Measurements from ENCODE around the gene MTG1. TPM values are rescaled to one million over a fixed set of nuclear protein-coding genes. Genes with fewer than 3 reads are reported as not detected.

Gene MTG1
- total RNA-seq, 5 donors from 2014 or later (not counting 1 experiment from before 2014, with no cell fraction given): 46.7 to 79.3 (median 69.4) TPM

- peaks cover 3% of the 10 kb centered on the region for H3K36me3 Mint-ChIP-seq
- no peaks in the 10 kb centered on the region for H3K9me3 Mint-ChIP-seq
- H3K4me1 Mint-ChIP-seq: no peaks in the 10 kb centered on the region
- H3K36me3 ChIP-seq (ENCODE audit: control insufficient read depth in 2 of 2, extremely low read depth in 1 of 2, insufficient read depth in 1 of 2, low read length in 1 of 2): no peaks in the 10 kb centered on the region
- POLR2A ChIA-PET: no interaction called here
- ATAC-seq (replicated peaks in 1 of 4) (peak in 1 of 4 experiments; percentile 16), DNase-seq (no peak)
- 82% methylated on average over 78 of the region's 81 CpGs for WGBS (ENCODE audit: insufficient coverage)
- H3K9me3 ChIP-seq: no peaks in the 10 kb centered on the region
- CTCF ChIA-PET: no interaction called here
- no peak overlapping the region for H3K4me3 ChIP-seq (ENCODE audit: control insufficient read depth in 1 of 2, extremely low read depth in 1 of 2, low read length in 1 of 2)
- no peak overlapping the region for H3K4me3 Mint-ChIP-seq
- H3K27ac ChIP-seq (ENCODE audit: low read length): no peak overlapping the region
- no peaks in the 10 kb centered on the region for H3K4me1 ChIP-seq (ENCODE audit: control insufficient read depth in 1 of 2, extremely low read depth in 1 of 2, insufficient read depth in 2 of 2, low read length in 2 of 2)
- H3K27me3 Mint-ChIP-seq: no peaks in the 10 kb centered on the region
- H3K27ac Mint-ChIP-seq: no peak overlapping the region
- peaks cover 0 to under 1% of the 10 kb centered on the region in 2 experiments for H3K27me3 ChIP-seq (replicated peaks in 1 of 2; ENCODE audit: control insufficient read depth in 2 of 2, extremely low read depth in 1 of 2, insufficient read depth in 2 of 2, low read length in 1 of 2)
Observed at GRCh38 chr10:133459454-133460207, 65.7 kb downstream of the MTG1 start.

DNA sequence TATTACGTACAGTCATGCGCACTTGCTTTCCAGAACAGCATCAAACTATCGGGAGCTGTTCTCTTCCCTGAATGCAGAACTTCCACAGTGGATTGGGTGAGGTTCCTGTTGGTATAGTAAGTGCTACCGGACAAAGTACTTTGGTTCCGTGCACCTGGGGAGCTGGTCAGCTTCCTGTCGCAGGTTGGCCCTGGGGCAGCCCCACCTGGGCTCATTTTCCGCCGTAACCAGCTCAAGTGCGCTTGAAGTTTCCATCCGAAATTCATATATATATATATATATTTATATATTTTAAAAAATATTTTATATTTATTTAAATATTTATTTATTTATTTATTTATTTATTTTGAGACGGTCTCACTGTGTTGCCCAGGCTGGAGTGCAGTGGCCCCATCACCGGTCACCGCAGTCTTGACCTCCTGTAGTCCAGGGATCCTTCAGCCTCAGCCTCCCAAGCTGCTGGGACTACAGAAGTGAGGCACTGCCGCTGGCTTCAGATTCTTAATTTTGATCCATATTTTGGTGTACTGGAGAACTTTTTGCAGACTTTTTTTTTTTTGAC, 66.3 kb downstream of the MTG1 start:
- Histone ChIP-seq H3K4me3 (ENCODE audit: control insufficient read depth in 1 of 2, extremely low read depth in 1 of 2, low read length in 1 of 2) (no peak overlapping the region), H3K36me3 (ENCODE audit: control insufficient read depth in 2 of 2, extremely low read depth in 1 of 2, insufficient read depth in 1 of 2, low read length in 1 of 2) (no peaks in the 10 kb centered on the region), H3K27ac (ENCODE audit: low read length) (no peak overlapping the region), H3K27me3 (replicated peaks in 1 of 2; ENCODE audit: control insufficient read depth in 2 of 2, extremely low read depth in 1 of 2, insufficient read depth in 2 of 2, low read length in 1 of 2) (peaks cover 0 to 4% of the 10 kb centered on the region in 2 experiments), H3K4me1 (ENCODE audit: control insufficient read depth in 1 of 2, extremely low read depth in 1 of 2, insufficient read depth in 2 of 2, low read length in 2 of 2) (no peaks in the 10 kb centered on the region), H3K9me3 (no peaks in the 10 kb centered on the region)
- CTCF ChIA-PET: no interaction called here
- DNase-seq: no peak
- no peaks in the 10 kb centered on the region for H3K9me3 Mint-ChIP-seq
- 100% methylated on average over 5 of the region's 14 CpGs for WGBS (ENCODE audit: insufficient coverage)
- POLR2A ChIA-PET: no interaction called here
- peaks cover 3% of the 10 kb centered on the region for H3K36me3 Mint-ChIP-seq
- no peak overlapping the region for H3K27ac Mint-ChIP-seq
- H3K4me1 Mint-ChIP-seq: no peaks in the 10 kb centered on the region
- ATAC-seq (replicated peaks in 1 of 4): no peak
- no peaks in the 10 kb centered on the region for H3K27me3 Mint-ChIP-seq
- H3K4me3 Mint-ChIP-seq: no peak overlapping the region

GRCh38 chr10:133461027-133461426, 67.1 kb downstream of the MTG1 start:
- Histone ChIP-seq H3K9me3 (no peaks in the 10 kb centered on the region), H3K27me3 (replicated peaks in 1 of 2; ENCODE audit: control insufficient read depth in 2 of 2, extremely low read depth in 1 of 2, insufficient read depth in 2 of 2, low read length in 1 of 2) (peaks cover 0 to 4% of the 10 kb centered on the region in 2 experiments), H3K36me3 (ENCODE audit: control insufficient read depth in 2 of 2, extremely low read depth in 1 of 2, insufficient read depth in 1 of 2, low read length in 1 of 2) (no peaks in the 10 kb centered on the region), H3K4me3 (ENCODE audit: control insufficient read depth in 1 of 2, extremely low read depth in 1 of 2, low read length in 1 of 2) (no peak overlapping the region), H3K27ac (ENCODE audit: low read length) (no peak overlapping the region), H3K4me1 (ENCODE audit: control insufficient read depth in 1 of 2, extremely low read depth in 1 of 2, insufficient read depth in 2 of 2, low read length in 2 of 2) (no peaks in the 10 kb centered on the region)
- Mint-ChIP-seq H3K9me3 (no peaks in the 10 kb centered on the region), H3K4me3 (no peak overlapping the region), H3K36me3 (peaks cover 3% of the 10 kb centered on the region), H3K27me3 (no peaks in the 10 kb centered on the region), H3K27ac (no peak overlapping the region), H3K4me1 (no peaks in the 10 kb centered on the region)
- DNase-seq (no peak), ATAC-seq (replicated peaks in 1 of 4) (no peak)
- POLR2A ChIA-PET: no interaction called here
- 92% methylated on average over 5 of the region's 7 CpGs for WGBS (ENCODE audit: insufficient coverage)
- CTCF ChIA-PET: no interaction called here

DNA sequence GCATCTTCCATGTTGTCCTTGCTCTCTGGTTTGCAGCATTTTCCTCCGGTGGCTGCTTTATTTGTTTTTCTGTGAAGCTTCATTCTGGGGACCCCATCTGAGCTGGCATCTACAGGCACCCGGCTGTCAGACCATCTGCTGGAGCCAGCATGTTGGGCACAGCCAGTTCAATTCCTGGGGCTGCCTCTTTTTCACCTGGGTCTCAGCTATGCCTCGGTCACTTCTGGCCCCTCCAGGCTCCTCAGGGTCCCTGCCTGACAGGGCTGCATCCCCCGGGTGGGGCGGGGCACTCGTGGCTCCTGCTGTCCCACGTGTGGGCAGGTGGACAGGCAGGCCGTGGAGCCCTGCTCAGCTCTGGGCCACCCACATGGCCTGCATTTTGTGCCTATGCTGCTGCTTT, 67.9 kb downstream of the MTG1 start:
- Histone ChIP-seq H3K9me3 (no peaks in the 10 kb centered on the region), H3K27ac (ENCODE audit: low read length) (no peak overlapping the region), H3K27me3 (replicated peaks in 1 of 2; ENCODE audit: control insufficient read depth in 2 of 2, extremely low read depth in 1 of 2, insufficient read depth in 2 of 2, low read length in 1 of 2) (peaks cover 0 to 4% of the 10 kb centered on the region in 2 experiments), H3K4me1 (ENCODE audit: control insufficient read depth in 1 of 2, extremely low read depth in 1 of 2, insufficient read depth in 2 of 2, low read length in 2 of 2) (no peaks in the 10 kb centered on the region), H3K4me3 (ENCODE audit: control insufficient read depth in 1 of 2, extremely low read depth in 1 of 2, low read length in 1 of 2) (no peak overlapping the region), H3K36me3 (ENCODE audit: control insufficient read depth in 2 of 2, extremely low read depth in 1 of 2, insufficient read depth in 1 of 2, low read length in 1 of 2) (no peaks in the 10 kb centered on the region)
- peaks cover 0 to 4% (median 0%) of the 10 kb centered on the region in 3 donors for H3K4me1 Mint-ChIP-seq
- CTCF ChIA-PET: no interaction called here
- no peak overlapping the region for H3K27ac Mint-ChIP-seq
- no peaks in the 10 kb centered on the region for H3K9me3 Mint-ChIP-seq
- H3K27me3 Mint-ChIP-seq: peaks cover 0 to 4% of the 10 kb centered on the region in 2 donors
- no peak overlapping the region for H3K4me3 Mint-ChIP-seq
- ATAC-seq (replicated peaks in 1 of 4): no peak
- 73% methylated on average over 8 of the region's 8 CpGs for WGBS (ENCODE audit: insufficient coverage)
- POLR2A ChIA-PET: no interaction called here
- no peak for DNase-seq
- H3K36me3 Mint-ChIP-seq: peaks cover 8% of the 10 kb centered on the region

DNA sequence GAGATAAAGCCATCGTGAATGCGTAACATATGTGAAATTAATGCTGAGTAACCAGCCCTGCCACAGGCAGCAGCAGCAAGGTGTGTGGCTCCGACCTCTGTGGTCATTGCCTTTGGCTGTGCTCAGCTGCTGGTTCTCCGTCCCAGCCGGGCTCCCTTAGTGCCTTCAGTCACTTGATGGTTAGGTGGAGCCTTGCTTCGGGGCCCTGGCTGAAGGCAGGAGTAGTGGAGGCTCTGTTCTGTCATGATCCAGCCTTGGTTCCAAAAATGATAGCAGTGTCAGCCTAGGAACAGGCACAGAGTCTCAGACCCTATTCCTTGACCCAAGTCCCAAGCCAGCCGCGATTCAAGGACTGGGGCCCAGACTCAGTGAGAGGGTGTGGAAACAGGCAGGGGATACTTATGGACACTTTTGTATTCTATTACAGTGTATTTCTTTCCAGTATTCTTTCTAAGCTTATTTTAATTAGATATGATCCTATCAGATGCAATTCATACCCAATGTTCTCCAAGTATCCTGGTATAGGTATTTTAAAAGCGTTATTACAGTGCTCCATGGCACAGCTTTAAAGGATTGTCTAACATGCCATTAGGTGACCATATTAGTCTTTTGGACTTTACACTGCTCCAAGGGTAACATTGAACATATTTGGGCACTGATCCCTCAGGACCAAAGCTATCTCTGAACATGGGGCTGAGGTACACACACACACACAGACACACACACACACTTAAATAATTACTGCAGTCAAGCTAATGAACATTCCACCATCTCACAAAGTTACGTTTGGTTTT, 68.8 kb downstream of the MTG1 start:
- no peaks in the 10 kb centered on the region for H3K36me3 ChIP-seq (ENCODE audit: control insufficient read depth in 2 of 2, extremely low read depth in 1 of 2, insufficient read depth in 1 of 2, low read length in 1 of 2)
- no peak for DNase-seq
- H3K4me3 ChIP-seq (ENCODE audit: control insufficient read depth in 1 of 2, extremely low read depth in 1 of 2, low read length in 1 of 2): no peak overlapping the region
- peaks cover 0 to 4% (median 0%) of the 10 kb centered on the region in 3 donors for H3K4me1 Mint-ChIP-seq
- H3K9me3 Mint-ChIP-seq: no peaks in the 10 kb centered on the region
- peaks cover 0 to 4% of the 10 kb centered on the region in 2 experiments for H3K27me3 ChIP-seq (replicated peaks in 1 of 2; ENCODE audit: control insufficient read depth in 2 of 2, extremely low read depth in 1 of 2, insufficient read depth in 2 of 2, low read length in 1 of 2)
- peaks cover 0 to 4% of the 10 kb centered on the region in 2 donors for H3K27me3 Mint-ChIP-seq
- H3K36me3 Mint-ChIP-seq: peaks cover 15% of the 10 kb centered on the region
- H3K4me1 ChIP-seq (ENCODE audit: control insufficient read depth in 1 of 2, extremely low read depth in 1 of 2, insufficient read depth in 2 of 2, low read length in 2 of 2): no peaks in the 10 kb centered on the region
- ChIA-PET POLR2A (no interaction called here), CTCF (no interaction called here)
- H3K27ac Mint-ChIP-seq: no peak overlapping the region
- 87% methylated on average over 3 of the region's 10 CpGs for WGBS (ENCODE audit: insufficient coverage)
- H3K4me3 Mint-ChIP-seq: no peak overlapping the region
- no peak for ATAC-seq (replicated peaks in 1 of 4)
- no peaks in the 10 kb centered on the region for H3K9me3 ChIP-seq
- H3K27ac ChIP-seq (ENCODE audit: low read length): no peak overlapping the region

GRCh38 chr10:133464582-133465031, 70.7 kb downstream of the MTG1 start:
- ATAC-seq (replicated peaks in 1 of 4): no peak
- H3K27me3 Mint-ChIP-seq: peaks cover 0 to 4% of the 10 kb centered on the region in 2 donors
- H3K9me3 Mint-ChIP-seq: peaks cover 0 to 4% (median 0%) of the 10 kb centered on the region in 3 donors
- no peaks in the 10 kb centered on the region for H3K36me3 ChIP-seq (ENCODE audit: control insufficient read depth in 2 of 2, extremely low read depth in 1 of 2, insufficient read depth in 1 of 2, low read length in 1 of 2)
- H3K4me1 Mint-ChIP-seq: peaks cover 0 to 4% (median 0%) of the 10 kb centered on the region in 3 donors
- ChIA-PET POLR2A (no interaction called here), CTCF (no interaction called here)
- H3K9me3 ChIP-seq: no peaks in the 10 kb centered on the region
- peaks cover 26% of the 10 kb centered on the region for H3K36me3 Mint-ChIP-seq
- H3K4me3 Mint-ChIP-seq: no peak overlapping the region
- H3K4me3 ChIP-seq (ENCODE audit: control insufficient read depth in 1 of 2, extremely low read depth in 1 of 2, low read length in 1 of 2): no peak overlapping the region
- H3K27ac ChIP-seq (ENCODE audit: low read length): no peak overlapping the region
- no peaks in the 10 kb centered on the region for H3K4me1 ChIP-seq (ENCODE audit: control insufficient read depth in 1 of 2, extremely low read depth in 1 of 2, insufficient read depth in 2 of 2, low read length in 2 of 2)
- H3K27ac Mint-ChIP-seq: no peak overlapping the region
- H3K27me3 ChIP-seq (replicated peaks in 1 of 2; ENCODE audit: control insufficient read depth in 2 of 2, extremely low read depth in 1 of 2, insufficient read depth in 2 of 2, low read length in 1 of 2): peaks cover 0 to 4% of the 10 kb centered on the region in 2 experiments
- 100% methylated on average over 1 of the region's 12 CpGs for WGBS (ENCODE audit: insufficient coverage)
- DNase-seq: no peak

All from T-cell (primary cell).